ENCODE measurements around the gene FGF14. TPM values are rescaled to one million over a fixed set of nuclear protein-coding genes. Genes with fewer than 3 reads are reported as not detected.

Gene FGF14
- total RNA-seq, result under 0.01 TPM in 1 of 2 replicates, not detected in the other

GRCh38 chr13:102401766-102402165, at the start of gene FGF14:
Gene FGF14 (minus strand): TSS chr13:102402048.

Other genes starting within 250 kb of the FGF14 start
- 41.0 and 76.9 TPM in 2 replicates for gene TPP2, start 194.9 kb upstream of the FGF14 start, total RNA-seq